ENCODE data around the gene C10orf143.

DNA sequence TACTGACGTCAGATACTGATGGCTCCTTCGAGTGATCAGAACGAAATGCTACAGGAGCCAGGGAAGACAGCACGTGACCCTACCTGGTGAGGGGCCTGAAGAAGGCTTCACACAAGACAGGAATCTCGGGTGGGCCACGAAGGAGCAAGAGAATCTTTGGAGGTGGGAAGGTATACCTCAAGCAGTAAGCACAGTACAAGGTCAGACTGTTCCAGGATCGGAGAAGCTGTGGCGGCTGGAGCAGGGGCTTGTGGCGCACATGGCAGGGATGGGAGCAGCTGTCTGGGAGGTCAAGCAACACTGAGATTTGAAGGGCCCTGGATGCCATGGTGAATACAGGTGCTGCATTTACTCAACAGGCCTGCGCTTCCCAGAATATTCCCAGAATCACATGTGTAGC lies 45.4 kb downstream of the C10orf143 start:
- TF ChIP-seq, protein P1, sequence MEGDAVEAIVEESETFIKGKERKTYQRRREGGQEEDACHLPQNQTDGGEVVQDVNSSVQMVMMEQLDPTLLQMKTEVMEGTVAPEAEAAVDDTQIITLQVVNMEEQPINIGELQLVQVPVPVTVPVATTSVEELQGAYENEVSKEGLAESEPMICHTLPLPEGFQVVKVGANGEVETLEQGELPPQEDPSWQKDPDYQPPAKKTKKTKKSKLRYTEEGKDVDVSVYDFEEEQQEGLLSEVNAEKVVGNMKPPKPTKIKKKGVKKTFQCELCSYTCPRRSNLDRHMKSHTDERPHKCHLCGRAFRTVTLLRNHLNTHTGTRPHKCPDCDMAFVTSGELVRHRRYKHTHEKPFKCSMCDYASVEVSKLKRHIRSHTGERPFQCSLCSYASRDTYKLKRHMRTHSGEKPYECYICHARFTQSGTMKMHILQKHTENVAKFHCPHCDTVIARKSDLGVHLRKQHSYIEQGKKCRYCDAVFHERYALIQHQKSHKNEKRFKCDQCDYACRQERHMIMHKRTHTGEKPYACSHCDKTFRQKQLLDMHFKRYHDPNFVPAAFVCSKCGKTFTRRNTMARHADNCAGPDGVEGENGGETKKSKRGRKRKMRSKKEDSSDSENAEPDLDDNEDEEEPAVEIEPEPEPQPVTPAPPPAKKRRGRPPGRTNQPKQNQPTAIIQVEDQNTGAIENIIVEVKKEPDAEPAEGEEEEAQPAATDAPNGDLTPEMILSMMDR (IDR thresholded peaks at IDR 0.05) = no peak
- no peak for TF ChIP-seq POLR2A (IDR thresholded peaks at IDR 0.05)
- no peak for TF ChIP-seq EP300 (IDR thresholded peaks at IDR 0.05)
- TF ChIP-seq POLR2AphosphoS5 (IDR thresholded peaks at IDR 0.05) = no peak
